Measurements from ENCODE around the gene NDC80. TPM values are rescaled to one million over a fixed set of nuclear protein-coding genes. Genes with fewer than 3 reads are reported as not detected.

NDC80 gene
- total RNA-seq, 1 donor from 2014 or later: 3.6 TPM

Small RNA genes within 50 kb of the gene (small RNA-seq; reads per million reads assigned to genes)
- gene RF00019 (not detected), gene RF01233 (not detected), gene RNU6-340P (not detected)

Other genes with a start within 250 kb of the NDC80 start
- 15.8 TPM for gene METTL4, start 52 bp upstream of the NDC80 start, total RNA-seq
- gene SMCHD1, start 84.2 kb downstream of the NDC80 start, total RNA-seq: 199 TPM

Measured in occipital lobe (tissue), 2 donors.